SKM-1 treated with dmso at 0.1 percent for 144 hours (cell line): ENCODE measurements around the gene GSS.

Experiments
- DNase-seq: peaks from one replicate; lab custom pipeline; 2025; ENCODE audit not compliant: unreplicated experiment; lab: John Stamatoyannopoulos, UW

The GSS gene

GRCh38 chr20:34994509-34995131, 39.0 kb upstream of the GSS start:
- no peak for DNase-seq

DNA sequence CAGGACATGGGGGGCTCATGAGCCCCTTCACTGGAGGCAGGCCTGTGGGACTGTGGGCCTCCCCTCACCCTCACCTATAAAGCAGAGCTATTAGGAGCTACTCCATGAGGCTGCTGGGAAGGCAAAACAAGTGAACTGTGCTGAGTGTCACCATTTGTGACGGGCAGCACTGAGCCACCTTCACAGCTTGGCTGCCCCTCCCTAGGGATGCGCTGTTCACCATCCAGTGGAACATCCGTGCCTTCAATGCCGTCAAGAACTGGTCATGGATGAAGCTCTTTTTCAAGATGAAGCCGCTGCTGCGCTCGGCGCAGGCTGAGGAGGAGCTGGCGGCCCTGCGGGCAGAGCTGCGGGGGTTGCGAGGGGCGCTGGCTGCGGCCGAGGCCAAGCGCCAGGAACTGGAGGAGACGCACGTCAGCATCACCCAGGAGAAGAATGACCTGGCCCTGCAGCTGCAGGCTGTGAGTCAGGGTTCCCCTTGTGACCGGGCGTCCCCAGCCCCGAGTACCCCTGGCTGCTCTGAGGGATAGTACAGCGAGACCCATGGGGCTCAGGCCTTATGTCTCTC, 38.4 kb upstream of the GSS start:
- DNase-seq: no peak

GRCh38 chr20:34992751-34993417, 37.3 kb upstream of the GSS start:
- no peak for DNase-seq

GRCh38 chr20:34990661-34991214, 35.1 kb upstream of the GSS start:
- DNase-seq: no peak

DNA sequence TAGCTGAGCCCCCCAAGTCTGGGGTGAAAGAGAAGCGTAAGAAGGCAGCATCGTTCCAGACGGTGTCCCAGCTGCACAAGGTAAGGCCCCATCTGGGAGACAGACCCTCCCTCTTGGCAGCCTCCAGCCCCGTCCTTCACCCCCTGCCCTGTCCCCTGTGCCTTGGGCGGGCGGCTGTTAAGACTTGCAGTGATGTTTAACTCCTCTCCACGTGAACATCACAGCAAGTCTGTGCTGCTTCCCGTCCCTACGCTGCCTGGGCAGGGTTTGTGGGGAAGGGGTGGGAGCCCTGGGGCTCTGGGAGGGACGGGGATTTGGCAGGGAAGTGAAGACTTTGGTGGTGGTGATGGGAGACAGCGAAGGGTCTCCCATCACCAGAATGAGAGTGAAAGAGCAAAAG, 34.6 kb upstream of the GSS start:
- DNase-seq: no peak

GRCh38 chr20:34989670-34990069, 34.1 kb upstream of the GSS start:
- DNase-seq: no peak

GRCh38 chr20:34989118-34989517, 33.5 kb upstream of the GSS start:
- no peak for DNase-seq

- DNase-seq: no peak
Observed at GRCh38 chr20:34988191-34988540, 32.6 kb upstream of the GSS start.

DNA sequence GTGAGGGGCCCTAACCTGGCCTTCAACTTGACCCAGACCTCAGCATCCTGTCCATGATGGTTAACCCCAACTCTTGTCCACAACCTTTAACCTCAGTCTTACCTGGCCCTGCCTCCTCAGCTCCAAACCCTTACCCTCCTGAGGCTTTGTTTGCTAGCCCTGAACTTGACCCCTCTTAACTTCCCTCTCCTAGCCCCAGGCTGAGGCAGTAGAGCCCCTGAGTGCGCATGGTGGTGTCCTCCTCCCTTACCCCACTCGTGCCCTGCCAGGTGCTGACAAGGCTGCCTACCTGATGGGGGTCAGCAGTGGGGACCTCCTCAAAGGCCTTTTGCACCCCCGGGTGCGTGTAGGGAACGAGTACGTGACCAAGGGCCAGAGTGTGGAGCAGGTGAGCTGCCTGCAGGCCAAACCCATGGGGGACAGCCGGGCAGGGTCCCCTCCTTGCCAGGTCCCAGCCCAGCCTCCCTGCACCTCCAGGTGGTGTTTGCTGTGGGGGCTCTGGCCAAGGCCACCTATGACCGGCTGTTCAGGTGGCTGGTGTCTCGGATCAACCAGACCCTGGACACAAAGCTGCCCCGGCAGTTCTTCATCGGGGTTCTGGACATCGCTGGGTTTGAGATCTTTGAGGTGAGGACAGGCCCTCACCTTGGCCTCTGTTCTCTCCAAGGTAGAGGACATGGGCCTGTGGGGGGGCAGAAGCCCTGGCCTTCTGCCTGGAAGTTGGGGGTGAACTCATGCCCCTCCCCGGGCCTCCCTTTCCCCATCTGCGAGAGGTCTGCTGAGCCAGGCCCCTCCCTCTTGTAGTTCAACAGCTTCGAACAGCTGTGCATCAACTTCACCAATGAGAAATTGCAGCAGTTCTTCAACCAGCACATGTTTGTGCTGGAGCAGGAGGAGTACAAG, 31.9 kb upstream of the GSS start:
- no peak for DNase-seq

- no peak for DNase-seq
Observed at GRCh38 chr20:34986311-34987287, 31.0 kb upstream of the GSS start.

- DNase-seq: no peak
Observed at GRCh38 chr20:34985461-34986310, 30.1 kb upstream of the GSS start.

DNA sequence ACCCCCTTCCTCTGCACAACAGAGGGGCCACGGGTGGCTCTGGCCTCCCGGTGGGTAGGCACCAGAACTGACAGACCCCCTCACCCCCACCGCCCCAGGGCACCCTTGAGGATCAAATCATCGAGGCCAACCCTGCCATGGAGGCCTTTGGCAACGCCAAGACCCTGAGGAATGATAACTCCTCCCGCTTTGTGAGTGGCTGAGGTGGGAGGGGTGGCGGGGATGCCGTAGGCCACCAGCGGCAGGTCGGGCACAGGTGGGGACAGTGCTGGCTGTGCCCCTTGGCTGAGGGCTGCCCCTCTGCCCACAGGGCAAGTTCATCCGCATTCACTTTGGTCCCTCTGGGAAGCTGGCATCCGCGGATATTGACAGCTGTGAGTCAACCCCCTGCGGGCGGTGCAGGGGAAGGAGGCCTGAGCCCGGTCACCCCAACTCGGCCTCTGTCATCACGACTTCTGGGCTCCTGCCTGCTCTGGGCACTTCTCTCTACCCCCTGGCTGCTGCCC, 29.2 kb upstream of the GSS start:
- DNase-seq: no peak

- no peak for DNase-seq
Observed at GRCh38 chr20:34983995-34984735, 28.6 kb upstream of the GSS start.

DNA sequence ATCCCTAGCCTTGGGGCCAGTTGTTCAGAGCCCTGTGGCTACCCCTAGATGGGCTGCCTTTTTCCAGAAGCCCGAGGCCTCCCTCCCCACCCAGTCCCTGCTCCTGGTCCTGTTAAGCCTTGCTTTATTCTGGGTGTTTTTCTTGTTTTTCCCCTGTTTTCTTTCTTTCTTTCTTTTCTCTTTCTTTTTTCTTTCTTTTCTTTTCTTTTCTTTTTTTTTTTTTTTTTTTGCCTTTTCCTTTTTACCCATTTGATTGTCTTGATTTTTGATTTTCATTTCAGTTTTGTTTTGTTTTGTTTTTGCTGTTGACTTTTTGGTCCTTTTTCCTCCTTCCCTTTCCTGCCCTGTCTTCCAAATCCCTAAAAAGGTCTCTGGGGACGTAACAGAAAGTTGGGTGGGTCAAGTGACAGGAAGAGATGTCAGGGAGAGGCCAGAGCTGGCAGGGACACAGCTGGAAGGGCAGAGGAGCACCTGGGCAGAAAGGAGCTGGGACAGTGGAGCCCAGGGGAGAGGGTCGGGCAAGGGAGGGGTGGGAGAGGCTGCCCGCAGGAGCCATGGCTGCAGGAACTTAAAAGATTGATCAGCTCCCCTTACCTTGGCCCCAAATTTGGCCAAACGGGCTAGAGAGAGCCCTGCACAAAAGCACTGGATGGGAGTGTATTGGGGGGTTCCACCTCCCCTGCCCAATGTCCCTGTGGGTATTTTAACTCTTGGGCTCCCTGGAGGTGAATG, 27.6 kb upstream of the GSS start:
- no peak for DNase-seq

GRCh38 chr20:34982270-34983088, 26.9 kb upstream of the GSS start:
- no peak for DNase-seq

DNA sequence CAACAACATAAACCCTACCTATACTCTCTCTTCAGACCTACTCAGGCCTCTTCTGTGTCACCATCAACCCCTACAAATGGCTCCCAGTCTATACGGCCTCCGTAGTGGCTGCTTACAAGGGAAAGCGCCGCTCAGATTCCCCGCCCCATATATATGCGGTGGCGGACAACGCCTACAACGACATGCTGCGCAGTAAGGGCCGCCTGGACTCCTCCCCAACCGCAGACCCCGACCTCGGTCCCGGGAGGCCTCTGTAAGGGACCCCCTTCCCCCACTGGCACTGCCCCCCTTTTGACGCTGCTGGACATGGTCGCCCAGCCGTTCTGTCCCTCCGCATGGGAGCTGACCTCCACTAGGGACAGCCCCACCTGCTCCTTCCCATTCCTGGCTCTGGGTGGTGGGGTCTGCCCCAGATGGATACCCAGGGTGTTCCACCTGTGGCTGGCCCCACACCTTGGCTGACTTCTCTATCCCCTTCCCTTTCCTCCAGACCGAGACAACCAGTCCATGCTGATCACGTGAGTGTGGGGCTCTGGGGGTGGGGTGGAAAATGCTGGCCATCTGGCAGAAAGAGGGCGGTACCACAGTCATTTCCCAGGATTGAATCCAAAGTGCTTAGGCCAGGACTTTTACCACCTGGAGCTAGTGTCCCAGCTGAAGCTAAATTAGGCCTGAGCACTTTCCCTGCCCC, 25.1 kb upstream of the GSS start:
- DNase-seq: no peak
